HepG2 (cell line): ENCODE results near the gene FMNL2. TPM values are rescaled to one million over a fixed set of nuclear protein-coding genes. Genes with fewer than 3 reads are reported as not detected.

Source experiments
- ATAC-seq: fragments of 200-7000 bp; cut with Tn5 transposase; 3 replicates; pipeline ENCODE4 v1.9.1; 2020; ENCODE audit warnings: mild to moderate bottlenecking, moderate library complexity
- BruUV-seq: library from RNA; stranded (reverse); fragments of 400-500 nt; replicated peaks from 2 replicates; lab custom pipeline; 2021; lab: Mats Ljungman, UMichigan
- CTCF ChIA-PET: fragments of 300-600 bp; formaldehyde crosslinking; extraction: SDS; loops from one replicate; lab custom pipeline; 2021; ENCODE audit warnings: low total read pairs, inconsistent platforms, low intra/inter-chr PET ratio; lab: Yijun Ruan, JAX
- POLR2A ChIA-PET: fragments of 350-600 bp; sonication (Branson Sonifier 250); formaldehyde crosslinking; loops from one replicate; lab custom pipeline; 2020; ENCODE audit warnings: antibody characterized with exemption, inconsistent platforms; lab: Yijun Ruan, JAX
- DNase-seq: peaks from one replicate; pipeline ENCODE4 v3.0.0-alpha.2; 2015; ENCODE audit warnings: low spot score
- FAIRE-seq: peaks from 3 replicates; lab custom pipeline; 2011; peaks lifted over from hg19 to GRCh38; lab: Jason Lieb, UNC
- H2AFZ ChIP-seq: one replicate; pipeline ENCODE4 v1.6.1; 2011; ENCODE audit warnings: low read length, inconsistent platforms
- H3K27ac ChIP-seq: fragments of 300-600 bp; 3 replicates; pipeline ENCODE4 v1.8.0; 2011; ENCODE audit warnings: mixed run types, mild to moderate bottlenecking, mixed read lengths, low read length, inconsistent platforms; ENCODE audit not compliant: insufficient read depth; ENCODE audit errors: extremely low read length
- H3K27me3 ChIP-seq, 2 experiments: fragments of 200-600 bp in 1 of 2; 2 replicates in 1 of 2; 3 replicates in 1 of 2; pipeline versions ENCODE4 v1.6.0 to v1.8.0; 2011; ENCODE audit warnings: low read length in 2 of 2, mild to moderate bottlenecking in 2 of 2, moderate library complexity in 2 of 2, inconsistent platforms in 1 of 2; ENCODE audit not compliant: insufficient read depth in 2 of 2, control insufficient read depth in 1 of 2
- H3K36me3 ChIP-seq, 2 experiments: fragments of 200-600 bp in 1 of 2; replicated peaks in 1 of 2; 2 replicates in 1 of 2; 3 replicates in 1 of 2; pipeline versions ENCODE4 v1.5.1 to v1.8.0; 2011; ENCODE audit warnings: low read length in 2 of 2, inconsistent platforms in 1 of 2; ENCODE audit not compliant: insufficient read depth in 2 of 2, control insufficient read depth in 1 of 2
- H3K4me1 ChIP-seq: 2 replicates; pipeline ENCODE4 v1.5.1; 2012; ENCODE audit warnings: low read length, inconsistent platforms; ENCODE audit not compliant: insufficient read depth
- H3K4me2 ChIP-seq: 2 replicates; pipeline ENCODE4 v1.6.0; 2011; ENCODE audit warnings: low read depth, low read length, inconsistent platforms
- H3K4me3 ChIP-seq, 3 experiments: fragments of 200-600 bp in 1 of 3; sonication (generic), shearing (Covaris generic) in 1 of 3; replicated peaks in 1 of 3; 2 replicates each; pipeline ENCODE4 v1.5.1; 2011 to 2016; ENCODE audit warnings: low read length in 3 of 3, inconsistent platforms in 2 of 3, low read depth in 2 of 3, mild to moderate bottlenecking in 2 of 3, control low read depth in 1 of 3, mixed read lengths in 1 of 3; ENCODE audit not compliant: insufficient read depth in 1 of 3
- H3K79me2 ChIP-seq: one replicate; pipeline ENCODE4 v1.6.1; 2011; ENCODE audit warnings: low read length, inconsistent platforms; ENCODE audit not compliant: insufficient read depth
- H3K9ac ChIP-seq: 2 replicates; pipeline ENCODE4 v1.6.0; 2011; ENCODE audit warnings: mild to moderate bottlenecking, low read depth, low read length, inconsistent platforms; ENCODE audit not compliant: insufficient read depth
- H3K9me3 ChIP-seq: 2 replicates; pipeline ENCODE4 v1.5.1; 2012; ENCODE audit warnings: mild to moderate bottlenecking, low read length
- H4K20me1 ChIP-seq: 2 replicates; pipeline ENCODE4 v1.6.0; 2011; ENCODE audit warnings: inconsistent platforms, mild to moderate bottlenecking, low read length, moderate library complexity; ENCODE audit not compliant: insufficient read depth
- CREM ChIP-seq, 2 experiments: sonication (generic) in 1 of 2; formaldehyde crosslinking in 1 of 2; IDR thresholded peaks; 2 replicates each; pipeline versions ENCODE4 v1.4.0 to v1.6.1; 2016 to 2020; ENCODE audit warnings: antibody characterized with exemption in 1 of 2, mild to moderate bottlenecking in 1 of 2, missing genetic modification reagents in 1 of 2
- E2F2 ChIP-seq: sonication (generic); formaldehyde crosslinking; IDR thresholded peaks from 2 replicates; pipeline ENCODE4 v1.4.0; 2020; ENCODE audit warnings: missing genetic modification reagents, borderline replicate concordance
- EEA1 ChIP-seq: sonication (generic); formaldehyde crosslinking; IDR thresholded peaks from 2 replicates; pipeline ENCODE4 v1.5.1; 2020; ENCODE audit warnings: mild to moderate bottlenecking, missing genetic modification reagents, borderline replicate concordance
- GATA4 ChIP-seq: sonication (generic); IDR thresholded peaks from 2 replicates; pipeline ENCODE4 v1.6.1; 2016; ENCODE audit warnings: antibody characterized with exemption, low read depth, borderline replicate concordance
- HMG20A ChIP-seq: IDR thresholded peaks from 2 replicates; pipeline ENCODE4 v1.6.1; 2016; ENCODE audit warnings: borderline replicate concordance
- RCOR2 ChIP-seq: IDR thresholded peaks from 2 replicates; pipeline ENCODE4 v1.6.1; 2016; ENCODE audit warnings: missing biosample characterization, missing genetic modification reagents
- REPIN1 ChIP-seq: sonication (generic); formaldehyde crosslinking; IDR thresholded peaks from 2 replicates; pipeline ENCODE4 v1.8.0; 2022; ENCODE audit warnings: missing genetic modification reagents, low read depth, mild to moderate bottlenecking, borderline replicate concordance
- XRCC5 ChIP-seq: fragments of 200-400 bp; formaldehyde crosslinking; optimal IDR thresholded peaks from 2 replicates; pipeline ENCODE3; 2017; ENCODE audit warnings: mild to moderate bottlenecking, low read length
- ZNF235 ChIP-seq: sonication (generic); formaldehyde crosslinking; IDR thresholded peaks from 2 replicates; pipeline ENCODE4 v1.8.1; 2023; ENCODE audit warnings: mild to moderate bottlenecking, missing genetic modification reagents, borderline replicate concordance
- ZNF280D ChIP-seq: sonication (generic); formaldehyde crosslinking; IDR thresholded peaks from 2 replicates; pipeline ENCODE4 v1.5.1; 2020; ENCODE audit warnings: mild to moderate bottlenecking, missing genetic modification reagents
- ZNF430 ChIP-seq: sonication (generic); formaldehyde crosslinking; IDR thresholded peaks from 2 replicates; pipeline ENCODE4 v1.9.0; 2021; ENCODE audit warnings: mild to moderate bottlenecking, missing genetic modification reagents
- ZNF431 ChIP-seq: sonication (generic); formaldehyde crosslinking; IDR thresholded peaks from 2 replicates; pipeline ENCODE4 v1.9.0; 2022; ENCODE audit warnings: missing genetic modification reagents, low read depth, mild to moderate bottlenecking, borderline replicate concordance
- ZNF432 ChIP-seq: sonication (generic); formaldehyde crosslinking; IDR thresholded peaks from 2 replicates; pipeline ENCODE4 v1.5.0; 2020; ENCODE audit warnings: missing genetic modification reagents, mild to moderate bottlenecking, borderline replicate concordance
- ZNF468 ChIP-seq: sonication (generic); formaldehyde crosslinking; IDR thresholded peaks from 2 replicates; pipeline ENCODE4 v1.8.0; 2022; ENCODE audit warnings: mild to moderate bottlenecking, moderate library complexity, missing genetic modification reagents
- ZNF7 ChIP-seq: IDR thresholded peaks from 2 replicates; pipeline ENCODE4 v1.6.1; 2016; ENCODE audit warnings: missing biosample characterization, missing genetic modification reagents
- WGBS: methylation state at CpG from one replicate; pipeline ENCODE4 v1.1.6; 2017; ENCODE audit warnings: low lambda C conversion rate; 5-methylcytosine and 5-hydroxymethylcytosine counted together
- in situ Hi-C: cut with HindIII; loops from 2 replicates; pipeline ENCODE4 v1.10.0; 2017; ENCODE audit warnings: low pct_unique_long_range_greater_than_20kb; ENCODE audit not compliant: extremely low pct_ligation_motif_present
- intact Hi-C: fragments of 100-400 bp; cut with micrococcal nuclease; formaldehyde crosslinking; loops from one replicate; pipeline ENCODE4 v1.10.0; 2022; ENCODE audit not compliant: unreplicated experiment
- polyA plus RNA-seq, 8 experiments: library from polyadenylated mRNA; depleted of rRNA in 3 of 8; stranded (reverse) in 7 of 8; unstranded in 1 of 8; fragments of >200 nt; fragmentation: Illumina TruSeq in 4 of 8; extraction: Trizol in 4 of 8; gene quantifications; 2 replicates each; pipeline versions ENCODE4 v1.2.1 to v1.2.3, GENCODE V29; 2011 to 2016; ENCODE audit warnings: low read depth in 4 of 8, missing spikeins in 1 of 8, mixed read lengths in 1 of 8; ENCODE audit not compliant: insufficient read depth in 1 of 8
- total RNA-seq, 5 experiments: library from RNA; depleted of rRNA; stranded (reverse); fragments of >200 nt; fragmentation: Illumina TruSeq; extraction: Trizol; gene quantifications; 2 replicates each; pipeline ENCODE4 v1.2.3, GENCODE V29; 2016; ENCODE audit warnings: low read depth in 1 of 5
- TF ChIP-seq, protein P1 (sequence below): sonication (generic); formaldehyde crosslinking; IDR thresholded peaks from 2 replicates; pipeline ENCODE4 v1.5.1; 2020; ENCODE audit warnings: mild to moderate bottlenecking, moderate library complexity, missing genetic modification reagents
- TF ChIP-seq, protein P2 (sequence below): sonication (generic); formaldehyde crosslinking; IDR thresholded peaks from 2 replicates; pipeline ENCODE4 v1.8.1; 2023; ENCODE audit warnings: missing genetic modification reagents, mild to moderate bottlenecking, borderline replicate concordance

The FMNL2 gene
- total and polyA plus RNA-seq, 2 of the 13 experiments (the other 11 are each of a cell fraction or from before 2014, with no cell fraction given), result 66.5 to 67.7 TPM

DNA sequence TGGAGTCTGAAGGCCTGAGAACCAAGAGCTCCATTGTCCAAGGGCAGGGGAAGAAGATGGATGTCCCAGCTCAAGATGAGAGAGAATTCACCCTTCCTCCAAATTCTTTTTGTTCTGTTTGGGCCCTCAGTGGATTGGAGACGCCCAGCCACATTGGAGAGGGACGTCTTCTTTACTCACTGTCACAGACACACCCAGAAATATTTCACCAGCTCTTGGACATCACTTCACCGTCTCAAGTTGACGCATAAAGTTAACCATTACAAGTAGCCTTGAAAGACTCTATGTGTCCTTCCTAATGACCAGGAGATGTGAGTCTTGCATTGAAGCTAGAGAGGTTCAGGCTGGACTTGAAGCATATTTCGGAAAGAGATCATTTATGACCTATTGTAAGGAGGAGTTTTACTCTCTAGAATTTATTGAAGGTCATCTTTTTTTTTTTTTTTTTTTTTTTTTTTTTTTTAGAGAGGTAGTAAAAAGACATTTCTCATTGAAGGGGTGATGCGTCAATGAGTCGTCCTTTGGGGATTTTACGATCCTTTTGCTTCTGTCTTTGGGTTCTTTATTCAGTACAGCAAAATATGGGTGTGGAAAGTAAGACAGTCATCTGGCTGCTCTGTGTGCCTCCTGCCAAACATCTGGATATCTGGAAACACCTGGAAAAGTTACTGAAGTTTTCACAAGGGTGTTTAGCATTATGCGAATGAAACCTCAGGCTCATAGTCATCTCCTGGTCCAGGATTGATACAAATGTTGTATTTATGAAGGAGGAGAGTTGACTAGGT is 264.2 kb downstream of the FMNL2 start:
- Histone ChIP-seq H3K4me2 (no peak overlapping the region), H3K36me3 (peaks cover 17 to 37% of the 10 kb centered on the region in 2 experiments), H3K79me2 (no peaks in the 10 kb centered on the region), H4K20me1 (no peaks in the 10 kb centered on the region), H3K4me1 (peaks cover 14% of the 10 kb centered on the region), H3K4me3 (no peak overlapping the region), H3K27me3 (no peaks in the 10 kb centered on the region), H2AFZ (no peak overlapping the region), H3K9me3 (no peaks in the 10 kb centered on the region), H3K27ac (no peak overlapping the region), H3K9ac (no peak overlapping the region)
- POLR2A ChIA-PET, result no interaction called here
- no TSS peak for BruUV-seq
- 95% methylated on average over 9 of the region's 9 CpGs for WGBS
- CTCF ChIA-PET, result no interaction called here
- FAIRE-seq (no peak), ATAC-seq (no peak), DNase-seq (no peak)
- in situ Hi-C loops, result no loop called here
- intact Hi-C loops, result no loop called here
- TF ChIP-seq XRCC5 (no peak), ZNF430 (CRISPR knock-in tag) (no peak), ZNF432 (CRISPR knock-in tag) (no peak), ZNF235 (CRISPR knock-in tag) (no peak), ZNF431 (CRISPR knock-in tag) (no peak), ZNF7 (CRISPR knock-in tag) (no peak), REPIN1 (CRISPR knock-in tag) (no peak), E2F2 (CRISPR knock-in tag) (no peak), ZNF468 (CRISPR knock-in tag) (no peak), GATA4 (no peak), RCOR2 (CRISPR knock-in tag) (no peak), ZNF280D (CRISPR knock-in tag) (no peak), EEA1 (CRISPR knock-in tag) (no peak), HMG20A (CRISPR knock-in tag) (no peak), CREM (IDR thresholded peaks at IDR 0.05) (no peak), CREM (CRISPR knock-in tag; IDR thresholded peaks at IDR 0.05) (no peak)
- TF ChIP-seq, protein P1, sequence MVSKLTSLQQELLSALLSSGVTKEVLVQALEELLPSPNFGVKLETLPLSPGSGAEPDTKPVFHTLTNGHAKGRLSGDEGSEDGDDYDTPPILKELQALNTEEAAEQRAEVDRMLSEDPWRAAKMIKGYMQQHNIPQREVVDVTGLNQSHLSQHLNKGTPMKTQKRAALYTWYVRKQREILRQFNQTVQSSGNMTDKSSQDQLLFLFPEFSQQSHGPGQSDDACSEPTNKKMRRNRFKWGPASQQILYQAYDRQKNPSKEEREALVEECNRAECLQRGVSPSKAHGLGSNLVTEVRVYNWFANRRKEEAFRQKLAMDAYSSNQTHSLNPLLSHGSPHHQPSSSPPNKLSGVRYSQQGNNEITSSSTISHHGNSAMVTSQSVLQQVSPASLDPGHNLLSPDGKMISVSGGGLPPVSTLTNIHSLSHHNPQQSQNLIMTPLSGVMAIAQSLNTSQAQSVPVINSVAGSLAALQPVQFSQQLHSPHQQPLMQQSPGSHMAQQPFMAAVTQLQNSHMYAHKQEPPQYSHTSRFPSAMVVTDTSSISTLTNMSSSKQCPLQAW, result no peak
- TF ChIP-seq, protein P2, sequence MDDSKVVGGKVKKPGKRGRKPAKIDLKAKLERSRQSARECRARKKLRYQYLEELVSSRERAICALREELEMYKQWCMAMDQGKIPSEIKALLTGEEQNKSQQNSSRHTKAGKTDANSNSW (CRISPR knock-in tag), result no peak
